IMR-90 (cell line): ENCODE measurements around the gene FAM131C. TPM values are rescaled to one million over a fixed set of nuclear protein-coding genes. Genes with fewer than 3 reads are reported as not detected.

Experiments used
- ATAC-seq: fragments of 200-7000 bp; cut with Tn5 transposase; 2 replicates; pipeline ENCODE4 v1.9.1; 2020; ENCODE audit warnings: low read depth, mild to moderate bottlenecking, moderate library complexity
- BruUV-seq: library from RNA; stranded (reverse); fragments of 400-500 nt; replicated peaks from 2 replicates; lab custom pipeline; 2021; lab: Mats Ljungman, UMichigan
- CTCF ChIA-PET: fragments of 300-600 bp; formaldehyde crosslinking; extraction: SDS; loops from one replicate; lab custom pipeline; 2021; ENCODE audit warnings: antibody characterized with exemption; lab: Yijun Ruan, JAX
- POLR2A ChIA-PET: fragments of 300-600 bp; sonication (Branson Sonifier 250); formaldehyde crosslinking; loops from one replicate; lab custom pipeline; 2022; ENCODE audit warnings: antibody characterized with exemption; ENCODE audit not compliant: unreplicated experiment; lab: Charles Lee
- DNase-seq: peaks from one replicate; pipeline ENCODE4 v3.0.0; 2013
- H2AFZ ChIP-seq: replicated peaks from 2 replicates; pipeline ENCODE3; 2013; ENCODE audit warnings: low read length, mild to moderate bottlenecking; ENCODE audit not compliant: poor library complexity
- H2AK5ac ChIP-seq: 2 replicates; pipeline ENCODE4 v1.6.1; 2013; ENCODE audit warnings: low read depth, low read length, inconsistent platforms
- H2AK9ac ChIP-seq: replicated peaks from 2 replicates; pipeline ENCODE3; 2013; ENCODE audit warnings: mild to moderate bottlenecking, low read depth, low read length, moderate library complexity; ENCODE audit not compliant: poor library complexity
- H2BK120ac ChIP-seq: 2 replicates; pipeline ENCODE4 v1.6.1; 2013; ENCODE audit warnings: low read depth, low read length, inconsistent platforms
- H2BK15ac ChIP-seq: 3 replicates; pipeline ENCODE4 v1.6.1; 2013; ENCODE audit warnings: low read depth, low read length, inconsistent platforms
- H2BK20ac ChIP-seq: 2 replicates; pipeline ENCODE4 v1.6.1; 2013; ENCODE audit warnings: low read depth, mild to moderate bottlenecking, inconsistent platforms, low read length, moderate library complexity
- H2BK5ac ChIP-seq: 2 replicates; pipeline ENCODE4 v1.6.1; 2013; ENCODE audit warnings: mild to moderate bottlenecking, low read depth, low read length, inconsistent platforms; ENCODE audit not compliant: poor library complexity, severe bottlenecking
- H3K14ac ChIP-seq: replicated peaks from 2 replicates; pipeline ENCODE4 v1.6.1; 2013; ENCODE audit warnings: low read depth, low read length, inconsistent platforms
- H3K18ac ChIP-seq: 2 replicates; pipeline ENCODE4 v1.6.1; 2013; ENCODE audit warnings: low read depth, low read length, control low read depth
- H3K23ac ChIP-seq: 2 replicates; pipeline ENCODE4 v1.6.1; 2013; ENCODE audit warnings: low read depth, low read length, inconsistent platforms
- H3K27ac ChIP-seq: 2 replicates; pipeline ENCODE4 v1.5.1; 2013; ENCODE audit warnings: mild to moderate bottlenecking, control low read depth, low read length; ENCODE audit not compliant: insufficient read depth
- H3K27me3 ChIP-seq: 2 replicates; pipeline ENCODE4 v1.6.1; 2013; ENCODE audit warnings: low read length; ENCODE audit not compliant: control insufficient read depth, insufficient read depth
- H3K36me3 ChIP-seq: 2 replicates; pipeline ENCODE4 v1.6.1; 2013; ENCODE audit warnings: low read length, mixed read lengths; ENCODE audit not compliant: control insufficient read depth, insufficient read depth
- H3K4ac ChIP-seq: 2 replicates; pipeline ENCODE4 v1.6.1; 2013; ENCODE audit warnings: low read depth, low read length, inconsistent platforms
- H3K4me1 ChIP-seq: 2 replicates; pipeline ENCODE4 v1.6.1; 2013; ENCODE audit warnings: low read length, mixed read lengths; ENCODE audit not compliant: control insufficient read depth, insufficient read depth
- H3K4me2 ChIP-seq: 2 replicates; pipeline ENCODE4 v1.6.1; 2013; ENCODE audit warnings: low read depth, mild to moderate bottlenecking, control low read depth, low read length, moderate library complexity
- H3K4me3 ChIP-seq: 2 replicates; pipeline ENCODE4 v1.5.1; 2013; ENCODE audit warnings: low read depth, mild to moderate bottlenecking, control low read depth, low read length, moderate library complexity; ENCODE audit not compliant: insufficient read depth
- H3K56ac ChIP-seq: 2 replicates; pipeline ENCODE4 v1.6.1; 2013; ENCODE audit warnings: low read length, inconsistent platforms; ENCODE audit not compliant: insufficient read depth; ENCODE audit errors: extremely low read depth
- H3K79me1 ChIP-seq, 2 experiments: 2 replicates each; pipeline ENCODE4 v1.6.1; 2013; ENCODE audit warnings: low read length in 2 of 2, inconsistent platforms in 1 of 2, low read depth in 1 of 2
- H3K9ac ChIP-seq: 2 replicates; pipeline ENCODE4 v1.6.1; 2013; ENCODE audit warnings: low read depth, low read length, control low read depth
- H3K9me1 ChIP-seq: 2 replicates; pipeline ENCODE4 v1.6.1; 2013; ENCODE audit warnings: low read length, inconsistent platforms; ENCODE audit not compliant: insufficient read depth
- H3K9me3 ChIP-seq: 2 replicates; pipeline ENCODE4 v1.6.1; 2013; ENCODE audit warnings: low read length; ENCODE audit not compliant: control insufficient read depth, insufficient read depth
- H4K20me1 ChIP-seq: 2 replicates; pipeline ENCODE4 v1.6.1; 2013; ENCODE audit warnings: low read length, inconsistent platforms; ENCODE audit not compliant: insufficient read depth
- H4K5ac ChIP-seq: 2 replicates; pipeline ENCODE4 v1.6.1; 2013; ENCODE audit warnings: mild to moderate bottlenecking, low read depth, low read length, control low read depth
- H4K8ac ChIP-seq, 2 experiments: 2 replicates each; pipeline ENCODE4 v1.6.1; 2013; ENCODE audit warnings: low read depth in 2 of 2, low read length in 2 of 2, control low read depth in 1 of 2, inconsistent platforms in 1 of 2
- H4K91ac ChIP-seq: 2 replicates; pipeline ENCODE4 v1.6.1; 2013; ENCODE audit warnings: low read depth, low read length, inconsistent platforms; ENCODE audit not compliant: insufficient read depth
- BHLHE40 ChIP-seq: fragments of 150-350 bp; IDR thresholded peaks from 2 replicates; pipeline ENCODE4 v1.6.1; 2016; ENCODE audit warnings: mild to moderate bottlenecking, low read depth, low read length
- CEBPB ChIP-seq: IDR thresholded peaks from 2 replicates; pipeline ENCODE4 v1.6.1; 2012; ENCODE audit warnings: low read depth, low read length, improper control_type of control experiment
- CHD1 ChIP-seq: IDR thresholded peaks from 2 replicates; pipeline ENCODE4 v1.6.1; 2012; ENCODE audit warnings: low read depth, low read length, improper control_type of control experiment
- ELK1 ChIP-seq: fragments of 150-350 bp; IDR thresholded peaks from 2 replicates; pipeline ENCODE4 v1.6.1; 2016; ENCODE audit warnings: low read depth, mild to moderate bottlenecking, low read length, moderate library complexity, borderline replicate concordance
- FOS ChIP-seq: fragments of 150-350 bp; IDR thresholded peaks from 2 replicates; pipeline ENCODE4 v1.6.1; 2016; ENCODE audit warnings: low read depth, low read length
- MAFK ChIP-seq: IDR thresholded peaks from 2 replicates; pipeline ENCODE4 v1.6.1; 2012; ENCODE audit warnings: low read depth, low read length, improper control_type of control experiment
- MAZ ChIP-seq: IDR thresholded peaks from 2 replicates; pipeline ENCODE4 v1.6.1; 2012; ENCODE audit warnings: low read depth, mild to moderate bottlenecking, low read length, improper control_type of control experiment, moderate library complexity, borderline replicate concordance
- MXI1 ChIP-seq: IDR thresholded peaks from 2 replicates; pipeline ENCODE4 v1.6.1; 2012; ENCODE audit warnings: low read depth, mild to moderate bottlenecking, low read length, moderate library complexity, borderline replicate concordance
- NFE2L2 ChIP-seq: fragments of 150-350 bp; IDR thresholded peaks from 2 replicates; pipeline ENCODE4 v1.6.1; 2016; ENCODE audit warnings: low read depth, mild to moderate bottlenecking, low read length
- POLR2A ChIP-seq: IDR thresholded peaks from 2 replicates; pipeline ENCODE4 v1.6.1; 2012; ENCODE audit warnings: mild to moderate bottlenecking, low read depth, low read length
- RAD21 ChIP-seq: IDR thresholded peaks from 2 replicates; pipeline ENCODE4 v1.6.1; 2012; ENCODE audit warnings: low read length, improper control_type of control experiment
- RCOR1 ChIP-seq: IDR thresholded peaks from 2 replicates; pipeline ENCODE4 v1.6.1; 2012; ENCODE audit warnings: mild to moderate bottlenecking, low read length, improper control_type of control experiment; ENCODE audit not compliant: insufficient replicate concordance
- RFX5 ChIP-seq: IDR thresholded peaks from 2 replicates; pipeline ENCODE4 v1.8.0; 2012; ENCODE audit warnings: low read depth, mild to moderate bottlenecking, low read length, moderate library complexity
- SMC3 ChIP-seq: fragments of 150-350 bp; IDR thresholded peaks from 2 replicates; pipeline ENCODE4 v1.6.1; 2016; ENCODE audit warnings: low read depth, mild to moderate bottlenecking, antibody characterized with exemption, low read length, moderate library complexity
- WGBS, 2 experiments: methylation state at CpG; one replicate each; pipeline versions ENCODE4 v1.1.5 to v1.1.7; 2013; ENCODE audit warnings: missing lambda C conversion rate in 2 of 2; ENCODE audit not compliant: insufficient read length in 1 of 2; ENCODE audit errors: extremely low coverage in 2 of 2; 5-methylcytosine and 5-hydroxymethylcytosine counted together
- dilution Hi-C: fragments of 300-500 bp; cut with HindIII; formaldehyde crosslinking; loops from one replicate; pipeline ENCODE4 v1.14.3; 2018; ENCODE audit warnings: low sequenced_read_pairs; ENCODE audit not compliant: unreplicated experiment
- in situ Hi-C: fragments of 300-500 bp; cut with MboI; formaldehyde crosslinking; loops from 3 replicates; pipeline ENCODE4 v1.14.3; 2019; ENCODE audit warnings: low sequenced_read_pairs, inconsistent platforms, mixed read lengths
- intact Hi-C: fragments of 100-400 bp; cut with micrococcal nuclease; formaldehyde crosslinking; loops from 2 replicates; pipeline ENCODE4 v1.10.0; 2022
- polyA plus RNA-seq, 3 experiments: library from polyadenylated mRNA; depleted of rRNA; stranded (reverse); fragments of >200 nt; gene quantifications; 2 replicates each; pipeline ENCODE4 v1.2.3, GENCODE V29; 2012; ENCODE audit warnings: low replicate concordance in 1 of 3
- total RNA-seq: library from RNA; depleted of rRNA; stranded (reverse); fragments of >200 nt; gene quantifications from 2 replicates; pipeline ENCODE4 v1.2.3, GENCODE V29; 2012
- TF ChIP-seq, protein P1 (sequence below): fragments of 150-350 bp; IDR thresholded peaks from 2 replicates; pipeline ENCODE4 v1.6.1; 2017; ENCODE audit warnings: mild to moderate bottlenecking, antibody characterized with exemption, low read length, low read depth
- TF ChIP-seq, protein P2 (sequence below): conservative IDR thresholded peaks from 2 replicates; pipeline ENCODE4 v1.5.1; 2012; ENCODE audit warnings: mild to moderate bottlenecking, low read depth, low read length, improper control_type of control experiment

The FAM131C gene
- total and polyA plus RNA-seq, 2 of the 4 experiments (the other 2 are of a cell fraction): 0.18 to 1.0 TPM

DNA sequence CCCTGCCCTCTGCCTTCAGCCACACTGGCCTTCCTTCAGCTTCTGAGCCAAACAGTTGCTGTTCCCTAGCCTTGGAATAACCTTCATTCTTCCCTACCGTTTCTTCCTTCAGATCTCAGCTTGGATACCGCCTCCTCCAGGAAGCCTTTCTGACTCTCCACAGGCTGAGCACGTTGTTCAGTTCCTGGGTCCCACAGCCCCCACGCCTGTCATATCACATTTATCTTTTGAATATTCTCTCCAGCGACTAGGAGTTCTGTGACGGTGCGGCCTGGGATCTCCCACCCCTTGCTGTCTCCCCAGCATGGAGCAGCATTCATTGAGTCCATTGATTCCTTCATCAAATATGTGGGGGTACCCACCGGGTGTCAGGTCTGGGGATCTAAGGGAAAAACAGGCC, 43.2 kb upstream of the FAM131C start:
- H3K56ac ChIP-seq: no peak overlapping the region
- peaks cover 4% of the 10 kb centered on the region for H3K9me1 ChIP-seq
- in situ Hi-C loops: no loop called here
- no TSS peak for BruUV-seq
- CTCF ChIA-PET: no interaction called here
- no peak overlapping the region for H3K4me3 ChIP-seq
- POLR2A ChIA-PET: no interaction called here
- no peak overlapping the region for H4K5ac ChIP-seq
- no peak overlapping the region for H3K18ac ChIP-seq
- H2BK5ac ChIP-seq: no peak overlapping the region
- no peak overlapping the region for H2BK120ac ChIP-seq
- no peaks in the 10 kb centered on the region for H3K27me3 ChIP-seq
- H2BK20ac ChIP-seq: no peak overlapping the region
- H3K23ac ChIP-seq: no peak overlapping the region
- H3K4ac ChIP-seq: no peak overlapping the region
- no peak overlapping the region for H2AK9ac ChIP-seq
- TF ChIP-seq, protein P1, sequence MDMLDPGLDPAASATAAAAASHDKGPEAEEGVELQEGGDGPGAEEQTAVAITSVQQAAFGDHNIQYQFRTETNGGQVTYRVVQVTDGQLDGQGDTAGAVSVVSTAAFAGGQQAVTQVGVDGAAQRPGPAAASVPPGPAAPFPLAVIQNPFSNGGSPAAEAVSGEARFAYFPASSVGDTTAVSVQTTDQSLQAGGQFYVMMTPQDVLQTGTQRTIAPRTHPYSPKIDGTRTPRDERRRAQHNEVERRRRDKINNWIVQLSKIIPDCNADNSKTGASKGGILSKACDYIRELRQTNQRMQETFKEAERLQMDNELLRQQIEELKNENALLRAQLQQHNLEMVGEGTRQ: no peak
- TF ChIP-seq, protein P2, sequence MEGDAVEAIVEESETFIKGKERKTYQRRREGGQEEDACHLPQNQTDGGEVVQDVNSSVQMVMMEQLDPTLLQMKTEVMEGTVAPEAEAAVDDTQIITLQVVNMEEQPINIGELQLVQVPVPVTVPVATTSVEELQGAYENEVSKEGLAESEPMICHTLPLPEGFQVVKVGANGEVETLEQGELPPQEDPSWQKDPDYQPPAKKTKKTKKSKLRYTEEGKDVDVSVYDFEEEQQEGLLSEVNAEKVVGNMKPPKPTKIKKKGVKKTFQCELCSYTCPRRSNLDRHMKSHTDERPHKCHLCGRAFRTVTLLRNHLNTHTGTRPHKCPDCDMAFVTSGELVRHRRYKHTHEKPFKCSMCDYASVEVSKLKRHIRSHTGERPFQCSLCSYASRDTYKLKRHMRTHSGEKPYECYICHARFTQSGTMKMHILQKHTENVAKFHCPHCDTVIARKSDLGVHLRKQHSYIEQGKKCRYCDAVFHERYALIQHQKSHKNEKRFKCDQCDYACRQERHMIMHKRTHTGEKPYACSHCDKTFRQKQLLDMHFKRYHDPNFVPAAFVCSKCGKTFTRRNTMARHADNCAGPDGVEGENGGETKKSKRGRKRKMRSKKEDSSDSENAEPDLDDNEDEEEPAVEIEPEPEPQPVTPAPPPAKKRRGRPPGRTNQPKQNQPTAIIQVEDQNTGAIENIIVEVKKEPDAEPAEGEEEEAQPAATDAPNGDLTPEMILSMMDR: no peak
- no peak for TF ChIP-seq RCOR1
- TF ChIP-seq MAFK: no peak
- no peak for TF ChIP-seq CHD1
- no peak for TF ChIP-seq MAZ
- TF ChIP-seq RAD21: no peak
- no peak for TF ChIP-seq NFE2L2
- TF ChIP-seq CEBPB: no peak
- TF ChIP-seq FOS: no peak
- TF ChIP-seq POLR2A: no peak
- no peak for TF ChIP-seq SMC3
- TF ChIP-seq BHLHE40: no peak
- no peak for TF ChIP-seq ELK1
- no peak for TF ChIP-seq MXI1
- no peak for TF ChIP-seq RFX5
- H2BK15ac ChIP-seq: no peak overlapping the region
- no peak overlapping the region for H3K4me2 ChIP-seq
- H3K4me1 ChIP-seq: peaks cover 17% of the 10 kb centered on the region
- ATAC-seq: no peak
- intact Hi-C loops: no loop called here
- no peak overlapping the region for H3K9ac ChIP-seq
- no peak overlapping the region for H3K14ac ChIP-seq
- 88% methylated on average over 2 of the region's 8 CpGs; no CpG with 5 or more reads in 1 of the 2 experiments for WGBS, 2 experiments
- DNase-seq: no peak
- H4K8ac ChIP-seq: no peak overlapping the region
- H2AFZ ChIP-seq: no peak overlapping the region
- no peaks in the 10 kb centered on the region for H3K9me3 ChIP-seq
- H3K36me3 ChIP-seq: no peaks in the 10 kb centered on the region
- 0 out of 2 replicates have a peak overlapping the region, but pooled peaks have one; percentile 49 for H2AK5ac ChIP-seq
- H3K79me1 ChIP-seq: no peaks in the 10 kb centered on the region; a peak in 1 of 4 replicates
- no peak overlapping the region for H4K91ac ChIP-seq
- H4K20me1 ChIP-seq: peaks cover 3% of the 10 kb centered on the region; the same call in 1 of the 2 replicates
- H3K27ac ChIP-seq: no peak overlapping the region
- dilution Hi-C loops: no loop called here
